Peyer's patch (tissue), 4 donors: ENCODE data around the gene C18orf54. TPM values are rescaled to one million over a fixed set of nuclear protein-coding genes. Genes with fewer than 3 reads are reported as not detected.

Experiments used
- DNase-seq, 3 donors: peaks; one replicate each; pipeline ENCODE4 v3.0.0-alpha.2; 2017 to 2019
- H3K27ac ChIP-seq, 4 donors: fragments of 200-600 bp; sonication (generic); one replicate each; pipeline ENCODE4 v1.5.1; 2016 to 2019
- H3K27me3 ChIP-seq, 2 donors: fragments of 200-600 bp; sonication (generic); one replicate each; pipeline ENCODE4 v1.5.1; 2019
- H3K36me3 ChIP-seq, 3 donors: fragments of 200-600 bp; sonication (generic); one replicate each; pipeline ENCODE4 v1.5.1; 2016 to 2019
- H3K4me1 ChIP-seq, 4 donors: fragments of 200-600 bp; sonication (generic); one replicate each; pipeline ENCODE4 v1.5.1; 2016 to 2019
- H3K4me3 ChIP-seq, 4 donors: fragments of 200-600 bp; sonication (generic); 1 replicate in 3 of 4; 2 replicates in 1 of 4; pipeline ENCODE4 v1.5.1; 2016 to 2019; ENCODE audit warnings: mild to moderate bottlenecking in 1 of 4
- H3K9me3 ChIP-seq, 4 donors: fragments of 200-600 bp; sonication (generic); one replicate each; pipeline ENCODE4 v1.5.1; 2016 to 2019; ENCODE audit warnings: mild to moderate bottlenecking in 1 of 4
- POLR2A ChIP-seq, 2 donors: fragments of 450-650 bp; IDR thresholded peaks; one replicate each; pipeline ENCODE4 v1.5.1; 2017; ENCODE audit warnings: antibody characterized with exemption in 2 of 2, mild to moderate bottlenecking in 2 of 2, moderate library complexity in 2 of 2
- small RNA-seq, 2 donors: library from RNA; depleted of rRNA; stranded (forward); fragments of <200 nt; gene quantifications; one replicate each; pipeline ENCODE3, GENCODE V24; 2016
- total RNA-seq, 4 donors: library from RNA; depleted of rRNA; stranded (reverse); fragments of >200 nt; gene quantifications; one replicate each; pipeline ENCODE4 v1.1.0, GENCODE V29; 2016
- TF ChIP-seq, protein P1 (sequence below), 6 experiments: fragments of 450-650 bp in 4 of 6; fragments of 200-600 bp in 2 of 6; sonication (generic) in 1 of 6; IDR thresholded peaks; one replicate each; pipeline ENCODE4 v1.5.1; 2017 to 2019; ENCODE audit warnings: antibody characterized with exemption in 6 of 6, mild to moderate bottlenecking in 3 of 6, moderate library complexity in 1 of 6

The C18orf54 gene
- total RNA-seq, 4 donors from 2014 or later, result 0.57 to 2.5 (median 1.4) TPM

DNA sequence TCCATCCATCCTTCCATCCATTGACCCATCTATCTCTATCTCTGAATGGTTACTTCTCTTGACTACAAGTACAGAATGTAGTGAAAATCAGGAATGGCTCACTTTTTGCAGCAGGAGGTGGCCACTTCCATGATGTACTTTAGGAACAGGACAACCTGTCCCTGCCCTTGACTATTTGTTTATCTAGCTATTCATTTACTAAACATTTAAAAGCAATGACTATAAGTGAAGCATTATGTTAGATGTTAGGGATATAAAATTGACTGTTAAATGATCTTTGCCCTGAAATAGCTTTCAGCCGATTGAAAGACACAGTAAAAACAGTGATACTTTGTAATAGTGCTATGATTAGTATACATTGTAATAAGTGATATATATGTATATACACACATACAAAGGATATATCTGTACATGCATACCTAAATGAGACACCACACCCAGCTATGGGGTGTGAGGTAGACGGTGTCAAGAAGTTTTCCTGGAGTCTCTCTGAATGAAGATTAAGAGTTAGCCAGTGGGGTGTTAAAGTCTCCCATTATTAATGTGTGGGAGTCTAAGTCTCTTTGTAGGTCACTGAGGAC is 68.5 kb downstream of the C18orf54 start:
- Histone ChIP-seq H3K9me3 (no peaks in the 10 kb centered on the region), H3K4me1 (no peaks in the 10 kb centered on the region), H3K36me3 (no peaks in the 10 kb centered on the region), H3K4me3 (no peak overlapping the region), H3K27me3 (no peaks in the 10 kb centered on the region), H3K27ac (peak overlapping the region in 1 of 4 donors; percentile 66)
- TF ChIP-seq POLR2A (IDR thresholded peaks at IDR 0.05), result no peak
- TF ChIP-seq, protein P1, sequence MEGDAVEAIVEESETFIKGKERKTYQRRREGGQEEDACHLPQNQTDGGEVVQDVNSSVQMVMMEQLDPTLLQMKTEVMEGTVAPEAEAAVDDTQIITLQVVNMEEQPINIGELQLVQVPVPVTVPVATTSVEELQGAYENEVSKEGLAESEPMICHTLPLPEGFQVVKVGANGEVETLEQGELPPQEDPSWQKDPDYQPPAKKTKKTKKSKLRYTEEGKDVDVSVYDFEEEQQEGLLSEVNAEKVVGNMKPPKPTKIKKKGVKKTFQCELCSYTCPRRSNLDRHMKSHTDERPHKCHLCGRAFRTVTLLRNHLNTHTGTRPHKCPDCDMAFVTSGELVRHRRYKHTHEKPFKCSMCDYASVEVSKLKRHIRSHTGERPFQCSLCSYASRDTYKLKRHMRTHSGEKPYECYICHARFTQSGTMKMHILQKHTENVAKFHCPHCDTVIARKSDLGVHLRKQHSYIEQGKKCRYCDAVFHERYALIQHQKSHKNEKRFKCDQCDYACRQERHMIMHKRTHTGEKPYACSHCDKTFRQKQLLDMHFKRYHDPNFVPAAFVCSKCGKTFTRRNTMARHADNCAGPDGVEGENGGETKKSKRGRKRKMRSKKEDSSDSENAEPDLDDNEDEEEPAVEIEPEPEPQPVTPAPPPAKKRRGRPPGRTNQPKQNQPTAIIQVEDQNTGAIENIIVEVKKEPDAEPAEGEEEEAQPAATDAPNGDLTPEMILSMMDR (IDR thresholded peaks at IDR 0.05), result peak in 1 of 6 experiments; percentile 23
- no peak for DNase-seq

Small RNA genes within 50 kb of the gene (small RNA-seq; reads per million reads assigned to genes)
- gene SNRPGP2, result 0 to 1.1 reads per million in 2 donors

Other genes starting within 250 kb of the C18orf54 start
- gene MBD2, start 133.2 kb upstream of the C18orf54 start, total RNA-seq, result 10 to 100 TPM; 27.5 to 44.6 (median 34.0) TPM
- 10 to 100 TPM; 12.3 to 35.5 (median 25.0) TPM for gene POLI, start 88.4 kb upstream of the C18orf54 start, total RNA-seq
- gene STARD6, start within 50 bp of the C18orf54 start, total RNA-seq, result not detected
- not detected for gene DYNAP, start 233.3 kb downstream of the C18orf54 start, total RNA-seq